Stimulated activated CD8-positive, alpha-beta memory T cell treated with anti-CD3 and anti-CD28 coated beads, Interleukin-15, amount 100 ng/mL, for 1 hour (primary cell): ENCODE measurements around the gene OPHN1.

Experiments
- DNase-seq: peaks from one replicate; pipeline ENCODE4 v3.0.0-alpha.2; 2020; ENCODE audit warnings: low read depth

OPHN1 gene

GRCh38 chrX:68061206-68061535, 372.1 kb downstream of the OPHN1 start:
- no peak for DNase-seq

GRCh38 chrX:68060506-68061205, 372.6 kb downstream of the OPHN1 start:
- no peak for DNase-seq

- no peak for DNase-seq
These were observed 373.8 kb downstream of the OPHN1 start for GRCh38 chrX:68059469-68059868.

GRCh38 chrX:68049466-68049865, 383.8 kb downstream of the OPHN1 start:
- no peak for DNase-seq

- DNase-seq = no peak
These were observed 384.5 kb downstream of the OPHN1 start for GRCh38 chrX:68048774-68049173.

- no peak for DNase-seq
These were observed 388.2 kb downstream of the OPHN1 start for GRCh38 chrX:68045008-68045577.

GRCh38 chrX:68043713-68044438, 389.4 kb downstream of the OPHN1 start:
- no peak for DNase-seq

GRCh38 chrX:68041110-68041509, 392.2 kb downstream of the OPHN1 start:
- DNase-seq = no peak

- DNase-seq = no peak
These were observed 414.8 kb downstream of the OPHN1 start for GRCh38 chrX:68018248-68019203.

- DNase-seq = no peak
These were observed 434.8 kb downstream of the OPHN1 start for GRCh38 chrX:67998540-67998939.
